HG03066 (cell line): Measurements from ENCODE around the gene OR51A2.
"Not testable (repeated sequence)": the region's sequence is repeated elsewhere in the genome, so short reads cannot be mapped to it uniquely, and the experiment has no call there.

ENCODE experiments used
- ATAC-seq: cut with Tn5 transposase; IDR thresholded peaks from one replicate; pipeline ENCODE4 v1.9.1; 2021; ENCODE audit warnings: low read depth; ENCODE audit not compliant: unreplicated experiment

Gene OR51A2

GRCh38 chr11:4955613-4956012, at the start of gene OR51A2:
OR51A2 (minus strand) TSS chr11:4955713; CDS start chr11:4955713, 0 bp downstream.
- ATAC-seq: not testable (repeated sequence)

- no peak for ATAC-seq
These were observed 49.1 kb upstream of the OR51A2 start for GRCh38 chr11:5004424-5005274.

GRCh38 chr11:4994551-4994950, 39.0 kb upstream of the OR51A2 start, which contains the start of gene OR51L1:
OR51L1 (plus strand) TSS chr11:4994851; CDS start chr11:4998983, 4,132 bp downstream.
- ATAC-seq: no peak

- ATAC-seq: no peak
These were observed 35.5 kb upstream of the OR51A2 start for GRCh38 chr11:4991060-4991459.

- ATAC-seq: no peak
These were observed 28.3 kb upstream of the OR51A2 start for GRCh38 chr11:4983841-4984240.

GRCh38 chr11:4982678-4983077, 27.2 kb upstream of the OR51A2 start:
- ATAC-seq: no peak

- no peak for ATAC-seq
These were observed 23.5 kb upstream of the OR51A2 start for GRCh38 chr11:4979036-4979435.

GRCh38 chr11:4975436-4975835, 19.9 kb upstream of the OR51A2 start:
- ATAC-seq: no peak

GRCh38 chr11:4962816-4963215, 7.3 kb upstream of the OR51A2 start:
- no peak for ATAC-seq

GRCh38 chr11:4960877-4961276, 5.4 kb upstream of the OR51A2 start:
- no peak for ATAC-seq

GRCh38 chr11:4957396-4957795, 1.9 kb upstream of the OR51A2 start:
- no peak for ATAC-seq

GRCh38 chr11:4947505-4947904, 8.0 kb downstream of the OR51A2 start, which contains the start of gene OR51A4:
OR51A4 (minus strand) TSS chr11:4947605; CDS start chr11:4947100, 505 bp downstream.
- ATAC-seq: no peak

GRCh38 chr11:4936745-4937144, 18.8 kb downstream of the OR51A2 start:
- no peak for ATAC-seq

- ATAC-seq: no peak
These were observed 22.8 kb downstream of the OR51A2 start for GRCh38 chr11:4932751-4933150.

GRCh38 chr11:4926608-4927007, 28.9 kb downstream of the OR51A2 start:
- no peak for ATAC-seq

GRCh38 chr11:4924239-4924638, 31.3 kb downstream of the OR51A2 start, which contains the start of gene OR51G1:
OR51G1 (minus strand) TSS chr11:4924339; CDS start chr11:4924339, 0 bp downstream.
- ATAC-seq: no peak

GRCh38 chr11:4922304-4922703, 33.2 kb downstream of the OR51A2 start:
- ATAC-seq: no peak

- ATAC-seq: no peak
These were observed 33.7 kb downstream of the OR51A2 start for GRCh38 chr11:4921796-4922195.

GRCh38 chr11:4919250-4919649, 36.3 kb downstream of the OR51A2 start, which contains the start of gene OR51G2:
OR51G2 (minus strand) TSS chr11:4919350; CDS start chr11:4915663, 3,687 bp downstream.
- ATAC-seq: no peak

- no peak for ATAC-seq
These were observed 38.9 kb downstream of the OR51A2 start for GRCh38 chr11:4916581-4916980.
